Endothelial cell of umbilical vein (primary cell): ENCODE measurements around the gene CCS. TPM values are rescaled to one million over a fixed set of nuclear protein-coding genes. Genes with fewer than 3 reads are reported as not detected.

Source experiments
- BruUV-seq: library from RNA; stranded (reverse); fragments of 400-500 nt; replicated peaks from 2 replicates; lab custom pipeline; 2021; lab: Mats Ljungman, UMichigan
- CTCF ChIA-PET: fragments of 300-600, 350-600 bp; sonication (Branson Sonifier 250); formaldehyde crosslinking; loops from one replicate; lab custom pipeline; 2021; ENCODE audit warnings: antibody characterized with exemption, inconsistent platforms; lab: Charles Lee
- POLR2A ChIA-PET: fragments of 300-600, 350-600 bp; sonication (Branson Sonifier 250); formaldehyde crosslinking; loops from one replicate; lab custom pipeline; 2021; ENCODE audit warnings: antibody characterized with exemption, inconsistent platforms; lab: Charles Lee
- DNase-seq: peaks from one replicate; pipeline ENCODE4 v3.0.0-alpha.2; 2011; ENCODE audit warnings: low read depth, low spot score
- FAIRE-seq: peaks from 2 replicates; lab custom pipeline; 2011; peaks lifted over from hg19 to GRCh38; lab: Jason Lieb, UNC
- H2AFZ ChIP-seq: 2 replicates; pipeline ENCODE4 v1.6.0; 2012; ENCODE audit warnings: low read depth, low read length, control low read depth, inconsistent platforms
- H3K27ac ChIP-seq: 2 replicates; pipeline ENCODE4 v1.5.1; 2011; ENCODE audit warnings: low read depth, mild to moderate bottlenecking, control low read depth, low read length, moderate library complexity; ENCODE audit not compliant: insufficient read depth
- H3K27me3 ChIP-seq, 2 experiments: 2 replicates each; pipeline versions ENCODE4 v1.6.0 to v1.6.1; 2011; ENCODE audit warnings: low read length in 2 of 2, mixed read lengths in 1 of 2; ENCODE audit not compliant: control insufficient read depth in 2 of 2, insufficient read depth in 2 of 2
- H3K36me3 ChIP-seq, 2 experiments: 2 replicates in 1 of 2; 3 replicates in 1 of 2; pipeline ENCODE4 v1.5.1; 2011; ENCODE audit warnings: low read length in 2 of 2, mild to moderate bottlenecking in 1 of 2, moderate library complexity in 1 of 2; ENCODE audit not compliant: control insufficient read depth in 2 of 2, insufficient read depth in 2 of 2; ENCODE audit errors: extremely low read depth in 1 of 2
- H3K4me1 ChIP-seq: 3 replicates; pipeline ENCODE4 v1.5.1; 2011; ENCODE audit warnings: mild to moderate bottlenecking, low read length; ENCODE audit not compliant: control insufficient read depth, insufficient read depth; ENCODE audit errors: extremely low read depth
- H3K4me2 ChIP-seq: 2 replicates; pipeline ENCODE4 v1.6.1; 2011; ENCODE audit warnings: low read length, control low read depth, mixed read lengths; ENCODE audit not compliant: insufficient read depth
- H3K4me3 ChIP-seq, 3 experiments: fragments of 200-600 bp in 1 of 3; sonication (generic), shearing (Covaris generic) in 1 of 3; replicated peaks in 1 of 3; 2 replicates each; pipeline ENCODE4 v1.5.1; 2011 to 2016; ENCODE audit warnings: control low read depth in 3 of 3, low read length in 3 of 3, mild to moderate bottlenecking in 2 of 3, inconsistent platforms in 1 of 3, low read depth in 1 of 3, moderate library complexity in 1 of 3; ENCODE audit not compliant: insufficient read depth in 1 of 3
- H3K79me2 ChIP-seq: 2 replicates; pipeline ENCODE4 v1.6.0; 2012; ENCODE audit warnings: low read length, inconsistent platforms; ENCODE audit not compliant: control insufficient read depth, insufficient read depth
- H3K9ac ChIP-seq: replicated peaks from 2 replicates; pipeline ENCODE3; 2011; ENCODE audit warnings: low read length, control low read depth; ENCODE audit not compliant: insufficient read depth; ENCODE audit errors: extremely low read depth
- H3K9me1 ChIP-seq: replicated peaks from 3 replicates; pipeline ENCODE4 v1.6.0; 2011; ENCODE audit warnings: mild to moderate bottlenecking, low read length; ENCODE audit not compliant: control insufficient read depth, insufficient read depth; ENCODE audit errors: extremely low read depth
- H3K9me3 ChIP-seq: replicated peaks from 2 replicates; pipeline ENCODE4 v1.5.1; 2012; ENCODE audit warnings: low read length, inconsistent platforms; ENCODE audit not compliant: control insufficient read depth, insufficient read depth
- H4K20me1 ChIP-seq: replicated peaks from 2 replicates; pipeline ENCODE3; 2011; ENCODE audit warnings: mild to moderate bottlenecking, low read length; ENCODE audit not compliant: control insufficient read depth, insufficient read depth; ENCODE audit errors: extremely low read depth
- EZH2 ChIP-seq: IDR thresholded peaks from 2 replicates; pipeline ENCODE4 v1.6.1; 2012; ENCODE audit warnings: borderline replicate concordance, low read depth, mild to moderate bottlenecking, moderate library complexity, low read length, inconsistent platforms; ENCODE audit not compliant: severe bottlenecking
- FOS ChIP-seq: IDR thresholded peaks from 2 replicates; pipeline ENCODE4 v1.6.1; 2011; ENCODE audit warnings: mild to moderate bottlenecking, low read length, moderate library complexity, borderline replicate concordance; ENCODE audit not compliant: insufficient read depth
- GATA2 ChIP-seq: IDR thresholded peaks from 2 replicates; pipeline ENCODE4 v1.7.0; 2011; ENCODE audit warnings: low read depth, mild to moderate bottlenecking, moderate library complexity, mixed read lengths, low read length; ENCODE audit not compliant: insufficient read length, insufficient read depth
- JUN ChIP-seq: IDR thresholded peaks from 2 replicates; pipeline ENCODE4 v1.6.1; 2011; ENCODE audit warnings: borderline replicate concordance, low read depth; ENCODE audit not compliant: insufficient read length, insufficient read depth
- MYC ChIP-seq: IDR thresholded peaks from one replicate; pipeline ENCODE4 v1.6.1; 2011; ENCODE audit warnings: mild to moderate bottlenecking, low read depth, low read length
- POLR2A ChIP-seq: IDR thresholded peaks from 2 replicates; pipeline ENCODE4 v1.6.1; 2012; ENCODE audit warnings: low read depth, mild to moderate bottlenecking, control low read depth, low read length
- POLR2AphosphoS5 ChIP-seq: IDR thresholded peaks from 2 replicates; pipeline ENCODE4 v1.6.1; 2012; ENCODE audit warnings: low read depth, mild to moderate bottlenecking, control low read depth, low read length, moderate library complexity; ENCODE audit not compliant: insufficient read depth
- dilution Hi-C: fragments of 300-500 bp; cut with MboI; formaldehyde crosslinking; loops from one replicate; pipeline ENCODE4 v1.15.0; 2019; ENCODE audit warnings: low sequenced_read_pairs; ENCODE audit not compliant: extremely low pct_ligation_motif_present
- intact Hi-C: fragments of 100-400 bp; cut with micrococcal nuclease; formaldehyde crosslinking; loops from one replicate; pipeline ENCODE4 v1.10.0; 2022
- polyA plus RNA-seq, 4 experiments: library from polyadenylated mRNA; depleted of rRNA in 3 of 4; stranded (reverse) in 3 of 4; unstranded in 1 of 4; fragments of >200 nt; gene quantifications; 2 replicates each; pipeline versions ENCODE4 v1.2.1 to v1.2.3, GENCODE V29; 2011 to 2012; ENCODE audit warnings: missing spikeins in 1 of 4
- total RNA-seq: library from RNA; stranded (reverse); gene quantifications from 2 replicates; pipeline ENCODE4 v1.2.3, GENCODE V29; 2021
- TF ChIP-seq, protein P1 (sequence below): IDR thresholded peaks from 2 replicates; pipeline ENCODE4 v1.6.1; 2011; ENCODE audit not compliant: insufficient read depth, insufficient read length
- TF ChIP-seq, protein P2 (sequence below), 2 donors: IDR thresholded peaks; 1 replicate in 1 of 2; 2 replicates in 1 of 2; pipeline ENCODE4 v1.5.1; 2011; ENCODE audit warnings: low read length in 2 of 2, mild to moderate bottlenecking in 2 of 2, moderate library complexity in 2 of 2, control low read depth in 1 of 2, inconsistent platforms in 1 of 2, low read depth in 1 of 2; ENCODE audit not compliant: insufficient read depth in 1 of 2; ENCODE audit errors: extremely low read depth in 1 of 2

CCS gene
- total and polyA plus RNA-seq, 2 donors (not counting 3 experiments of a cell fraction or from before 2014, with no cell fraction given), result 38.7 to 39.0 TPM

DNA sequence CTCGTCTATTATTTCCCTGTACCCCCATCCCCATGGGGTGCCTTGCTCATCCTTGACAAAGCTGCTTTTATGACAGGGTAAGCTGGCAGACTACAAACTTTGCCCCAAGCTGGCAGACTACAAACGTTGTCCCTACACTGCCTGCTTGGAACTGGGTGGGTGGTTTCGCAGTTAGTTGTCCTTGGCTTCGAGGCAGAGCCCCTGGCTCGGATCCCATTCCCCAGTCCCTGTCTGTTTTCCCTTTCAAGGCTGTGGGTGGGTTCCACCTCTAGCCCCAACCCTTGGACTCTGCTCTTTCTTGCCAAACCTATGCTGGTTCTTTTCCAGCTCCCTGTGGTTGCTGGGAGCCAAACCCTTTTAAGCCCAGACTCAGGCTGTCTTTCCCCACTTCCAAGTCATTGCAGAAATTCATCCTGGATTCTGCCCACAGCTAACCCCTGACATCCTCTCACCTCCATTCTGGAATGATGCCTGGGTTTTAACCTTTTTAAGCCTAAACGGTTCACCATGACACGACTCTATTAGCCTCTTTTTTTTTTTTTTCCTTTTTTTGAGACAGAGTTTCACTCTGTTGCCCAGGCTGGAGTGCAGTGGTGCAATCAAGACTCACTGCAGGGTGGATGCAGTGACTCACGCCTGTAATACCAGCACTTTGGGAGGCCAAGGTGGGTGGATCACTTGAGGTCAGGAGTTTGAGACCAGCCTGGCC lies 14.3 kb downstream of the CCS start:
- ChIA-PET CTCF (no interaction called here), POLR2A (interaction anchor here (0.6 to 0.7 kb wide), 2 partner anchors 10 to 141 kb away, joined by 3 to 4 read pairs; partner anchors contain the start of gene PELI3)
- peaks cover 2 to 13% of the 10 kb centered on the region in 2 experiments for H3K36me3 ChIP-seq
- DNase-seq, result no peak
- TF ChIP-seq EZH2 (no peak), POLR2AphosphoS5 (no peak), FOS (no peak), POLR2A (no peak), MYC (no peak), JUN (no peak), GATA2 (no peak)
- TF ChIP-seq, protein P1, sequence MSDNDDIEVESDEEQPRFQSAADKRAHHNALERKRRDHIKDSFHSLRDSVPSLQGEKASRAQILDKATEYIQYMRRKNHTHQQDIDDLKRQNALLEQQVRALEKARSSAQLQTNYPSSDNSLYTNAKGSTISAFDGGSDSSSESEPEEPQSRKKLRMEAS, result no peak
- TF ChIP-seq, protein P2, sequence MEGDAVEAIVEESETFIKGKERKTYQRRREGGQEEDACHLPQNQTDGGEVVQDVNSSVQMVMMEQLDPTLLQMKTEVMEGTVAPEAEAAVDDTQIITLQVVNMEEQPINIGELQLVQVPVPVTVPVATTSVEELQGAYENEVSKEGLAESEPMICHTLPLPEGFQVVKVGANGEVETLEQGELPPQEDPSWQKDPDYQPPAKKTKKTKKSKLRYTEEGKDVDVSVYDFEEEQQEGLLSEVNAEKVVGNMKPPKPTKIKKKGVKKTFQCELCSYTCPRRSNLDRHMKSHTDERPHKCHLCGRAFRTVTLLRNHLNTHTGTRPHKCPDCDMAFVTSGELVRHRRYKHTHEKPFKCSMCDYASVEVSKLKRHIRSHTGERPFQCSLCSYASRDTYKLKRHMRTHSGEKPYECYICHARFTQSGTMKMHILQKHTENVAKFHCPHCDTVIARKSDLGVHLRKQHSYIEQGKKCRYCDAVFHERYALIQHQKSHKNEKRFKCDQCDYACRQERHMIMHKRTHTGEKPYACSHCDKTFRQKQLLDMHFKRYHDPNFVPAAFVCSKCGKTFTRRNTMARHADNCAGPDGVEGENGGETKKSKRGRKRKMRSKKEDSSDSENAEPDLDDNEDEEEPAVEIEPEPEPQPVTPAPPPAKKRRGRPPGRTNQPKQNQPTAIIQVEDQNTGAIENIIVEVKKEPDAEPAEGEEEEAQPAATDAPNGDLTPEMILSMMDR (IDR thresholded peaks at IDR 0.05; ENCODE audit: extremely low read depth in 1 of 2, insufficient read depth in 1 of 2, low read depth in 1 of 2, low read length in 2 of 2), result no peak
- H3K4me1 ChIP-seq, result peaks cover 3% of the 10 kb centered on the region
- no peaks in the 10 kb centered on the region for H3K27me3 ChIP-seq
- dilution Hi-C loops (no loop called here), intact Hi-C loops (no loop called here)
- H3K4me3 ChIP-seq, result no peak overlapping the region
- H3K27ac ChIP-seq, result no peak overlapping the region
- H3K9me1 ChIP-seq, result no peaks in the 10 kb centered on the region
- no peak overlapping the region for H3K4me2 ChIP-seq
- no TSS peak for BruUV-seq
- no peaks in the 10 kb centered on the region for H3K9me3 ChIP-seq
- no peaks in the 10 kb centered on the region for H3K79me2 ChIP-seq
- no peak overlapping the region for H3K9ac ChIP-seq
- no peaks in the 10 kb centered on the region for H4K20me1 ChIP-seq
- no peak overlapping the region for H2AFZ ChIP-seq
- FAIRE-seq, result no peak
